Activated CD4-positive, alpha-beta T cell treated with anti-CD3 and anti-CD28 coated beads, Interleukin-2, amount 50 U/mL, for 16 hours (primary cell): ENCODE results near the gene MED7.
"Not testable (repeated sequence)": the region's sequence is repeated elsewhere in the genome, so short reads cannot be mapped to it uniquely, and the experiment has no call there.

Source experiments
- DNase-seq: peaks from one replicate; pipeline ENCODE4 v3.0.0-alpha.2; 2020

The MED7 gene

GRCh38 chr5:157142317-157143126, at the start of gene MED7:
Gene MED7 (minus strand): TSS chr5:157142865. CDS start chr5:157139431, 3,434 bp downstream.
- DNase-seq: peak; percentile 100

GRCh38 chr5:157189223-157189622, 46.6 kb upstream of the MED7 start:
- DNase-seq: peak; percentile 84

- no peak for DNase-seq
These were observed 45.6 kb upstream of the MED7 start for GRCh38 chr5:157188270-157188669.

- no peak for DNase-seq
These were observed 44.5 kb upstream of the MED7 start for GRCh38 chr5:157187046-157187754.

- DNase-seq: no peak
These were observed 43.8 kb upstream of the MED7 start for GRCh38 chr5:157186309-157187045.

GRCh38 chr5:157185122-157185521, 42.5 kb upstream of the MED7 start:
- DNase-seq: not testable (repeated sequence)

GRCh38 chr5:157184117-157184670, 41.5 kb upstream of the MED7 start:
- no peak for DNase-seq

GRCh38 chr5:157182143-157182757, 39.6 kb upstream of the MED7 start:
- DNase-seq: no peak

- peak; percentile 88 for DNase-seq
These were observed 38.0 kb upstream of the MED7 start, which contains the start of gene ITK for GRCh38 chr5:157180374-157181264. Gene ITK (plus strand): TSS chr5:157180840. CDS start chr5:157180978, 138 bp downstream.

- no peak for DNase-seq
These were observed 36.3 kb upstream of the MED7 start for GRCh38 chr5:157178966-157179365.

- DNase-seq: no peak
These were observed 35.3 kb upstream of the MED7 start for GRCh38 chr5:157177953-157178352.

- DNase-seq: no peak
These were observed 32.5 kb upstream of the MED7 start for GRCh38 chr5:157175071-157175612.

- peak; percentile 93 for DNase-seq
These were observed 29.7 kb upstream of the MED7 start for GRCh38 chr5:157172403-157172802.

- DNase-seq: no peak
These were observed 25.6 kb upstream of the MED7 start for GRCh38 chr5:157168286-157168685.

- DNase-seq: no peak
These were observed 24.6 kb upstream of the MED7 start for GRCh38 chr5:157167214-157167621.

GRCh38 chr5:157166214-157167213, 23.8 kb upstream of the MED7 start, which contains the start of gene GARIN3:
Gene GARIN3 (minus strand): TSS chr5:157166264. CDS start chr5:157166168, 96 bp downstream.
- no peak for DNase-seq

GRCh38 chr5:157165668-157166067, 23.0 kb upstream of the MED7 start:
- no peak for DNase-seq

- DNase-seq: no peak
These were observed 22.6 kb upstream of the MED7 start for GRCh38 chr5:157165261-157165660.

GRCh38 chr5:157164521-157164920, 21.9 kb upstream of the MED7 start:
- no peak for DNase-seq
